ENCODE results near the gene HMGXB4.
A peak's percentile ranks its signal among the peaks of the same experiment; 100 is the strongest.
"Not testable (repeated sequence)": the region's sequence is repeated elsewhere in the genome, so short reads cannot be mapped to it uniquely, and the experiment has no call there.

Gene HMGXB4

GRCh38 chr22:35257321-35258190, at the start of gene HMGXB4:
Gene HMGXB4, plus strand, starts transcription at chr22:35257493. Its CDS starts 4,898 bp downstream, at chr22:35262391.
- in situ Hi-C loops (cut with HindIII; ENCODE audit: low pct_ligation_motif_present, low pct_unique_long_range_greater_than_20kb, low sequenced_read_pairs): no loop called here

GRCh38 chr22:35208003-35208402, 49.3 kb upstream of the HMGXB4 start:
- no peak for DNase-seq

More at GRCh38 chr22:35257321-35258190, at the start of gene HMGXB4:
- DNase-seq: peak; percentile 87

GRCh38 chr22:35209203-35209602, 48.1 kb upstream of the HMGXB4 start:
- in situ Hi-C loops (cut with HindIII; ENCODE audit: low pct_ligation_motif_present, low pct_unique_long_range_greater_than_20kb, low sequenced_read_pairs): no loop called here
- no peak for DNase-seq

More at GRCh38 chr22:35208003-35208402, 49.3 kb upstream of the HMGXB4 start:
- in situ Hi-C loops (cut with HindIII; ENCODE audit: low pct_ligation_motif_present, low pct_unique_long_range_greater_than_20kb, low sequenced_read_pairs): no loop called here

- DNase-seq: peak; percentile 12
- in situ Hi-C loops (cut with HindIII; ENCODE audit: low pct_ligation_motif_present, low pct_unique_long_range_greater_than_20kb, low sequenced_read_pairs): no loop called here
Observed at GRCh38 chr22:35212009-35212408, 45.3 kb upstream of the HMGXB4 start.

GRCh38 chr22:35212996-35213395, 44.3 kb upstream of the HMGXB4 start:
- in situ Hi-C loops (cut with HindIII; ENCODE audit: low pct_ligation_motif_present, low pct_unique_long_range_greater_than_20kb, low sequenced_read_pairs): no loop called here
- DNase-seq: no peak

GRCh38 chr22:35214968-35215367, 42.3 kb upstream of the HMGXB4 start:
- in situ Hi-C loops (cut with HindIII; ENCODE audit: low pct_ligation_motif_present, low pct_unique_long_range_greater_than_20kb, low sequenced_read_pairs): no loop called here
- no peak for DNase-seq

GRCh38 chr22:35215993-35216392, 41.3 kb upstream of the HMGXB4 start:
- DNase-seq: no peak
- in situ Hi-C loops (cut with HindIII; ENCODE audit: low pct_ligation_motif_present, low pct_unique_long_range_greater_than_20kb, low sequenced_read_pairs): no loop called here

GRCh38 chr22:35217527-35217926, 39.8 kb upstream of the HMGXB4 start:
- DNase-seq: no peak
- in situ Hi-C loops (cut with HindIII; ENCODE audit: low pct_ligation_motif_present, low pct_unique_long_range_greater_than_20kb, low sequenced_read_pairs): no loop called here

GRCh38 chr22:35218079-35218478, 39.2 kb upstream of the HMGXB4 start:
- in situ Hi-C loops (cut with HindIII; ENCODE audit: low pct_ligation_motif_present, low pct_unique_long_range_greater_than_20kb, low sequenced_read_pairs): no loop called here
- no peak for DNase-seq

GRCh38 chr22:35219012-35219411, 38.3 kb upstream of the HMGXB4 start:
- in situ Hi-C loops (cut with HindIII; ENCODE audit: low pct_ligation_motif_present, low pct_unique_long_range_greater_than_20kb, low sequenced_read_pairs): no loop called here
- DNase-seq: peak; percentile 46

GRCh38 chr22:35220221-35220620, 37.1 kb upstream of the HMGXB4 start:
- in situ Hi-C loops (cut with HindIII; ENCODE audit: low pct_ligation_motif_present, low pct_unique_long_range_greater_than_20kb, low sequenced_read_pairs): no loop called here
- no peak for DNase-seq

- DNase-seq: no peak
- in situ Hi-C loops (cut with HindIII; ENCODE audit: low pct_ligation_motif_present, low pct_unique_long_range_greater_than_20kb, low sequenced_read_pairs): no loop called here
Observed at GRCh38 chr22:35225010-35225409, 32.3 kb upstream of the HMGXB4 start.

- in situ Hi-C loops (cut with HindIII; ENCODE audit: low pct_ligation_motif_present, low pct_unique_long_range_greater_than_20kb, low sequenced_read_pairs): no loop called here
- no peak for DNase-seq
Observed at GRCh38 chr22:35226958-35227647, 30.2 kb upstream of the HMGXB4 start.

GRCh38 chr22:35229865-35230264, 27.4 kb upstream of the HMGXB4 start:
- no peak for DNase-seq
- in situ Hi-C loops (cut with HindIII; ENCODE audit: low pct_ligation_motif_present, low pct_unique_long_range_greater_than_20kb, low sequenced_read_pairs): no loop called here

GRCh38 chr22:35230417-35230816, 26.9 kb upstream of the HMGXB4 start:
- in situ Hi-C loops (cut with HindIII; ENCODE audit: low pct_ligation_motif_present, low pct_unique_long_range_greater_than_20kb, low sequenced_read_pairs): no loop called here
- no peak for DNase-seq

- in situ Hi-C loops (cut with HindIII; ENCODE audit: low pct_ligation_motif_present, low pct_unique_long_range_greater_than_20kb, low sequenced_read_pairs): no loop called here
- DNase-seq: peak; percentile 77
Observed at GRCh38 chr22:35230839-35231584, 26.3 kb upstream of the HMGXB4 start.

- peak; percentile 75 for DNase-seq
- in situ Hi-C loops (cut with HindIII; ENCODE audit: low pct_ligation_motif_present, low pct_unique_long_range_greater_than_20kb, low sequenced_read_pairs): no loop called here
Observed at GRCh38 chr22:35231585-35232084, 25.7 kb upstream of the HMGXB4 start.

GRCh38 chr22:35238749-35239148, 18.5 kb upstream of the HMGXB4 start:
- in situ Hi-C loops (cut with HindIII; ENCODE audit: low pct_ligation_motif_present, low pct_unique_long_range_greater_than_20kb, low sequenced_read_pairs); DNase-seq: not testable (repeated sequence)

- DNase-seq; in situ Hi-C loops (cut with HindIII; ENCODE audit: low pct_ligation_motif_present, low pct_unique_long_range_greater_than_20kb, low sequenced_read_pairs): not testable (repeated sequence)
Observed at GRCh38 chr22:35244507-35244906, 12.8 kb upstream of the HMGXB4 start.

Data from ACHN (cell line).